Inferior parietal cortex (tissue), 1 donor: ENCODE measurements around the gene ENPP1.
"Not testable (repeated sequence)": the region's sequence is repeated elsewhere in the genome, so short reads cannot be mapped to it uniquely, and the experiment has no call there.

ENCODE experiments used
- DNase-seq: peaks from one replicate; pipeline ENCODE4 v3.0.0-alpha.2; 2016; ENCODE audit errors: extremely low spot score

The ENPP1 gene

GRCh38 chr6:131831392-131831791 is 23.6 kb downstream of the ENPP1 start:
- no peak for DNase-seq

- no peak for DNase-seq
Observed at GRCh38 chr6:131831886-131832285, 24.1 kb downstream of the ENPP1 start.

- DNase-seq: no peak
Observed at GRCh38 chr6:131832363-131832762, 24.5 kb downstream of the ENPP1 start.

- DNase-seq: no peak
Observed at GRCh38 chr6:131838051-131838450, 30.2 kb downstream of the ENPP1 start.

GRCh38 chr6:131839388-131839787 is 31.6 kb downstream of the ENPP1 start:
- no peak for DNase-seq

GRCh38 chr6:131840441-131840840 is 32.6 kb downstream of the ENPP1 start:
- DNase-seq: no peak

GRCh38 chr6:131840936-131841583 is 33.2 kb downstream of the ENPP1 start:
- no peak for DNase-seq

GRCh38 chr6:131843768-131844167 is 35.9 kb downstream of the ENPP1 start:
- no peak for DNase-seq

- no peak for DNase-seq
Observed at GRCh38 chr6:131844243-131844841, 36.5 kb downstream of the ENPP1 start.

- no peak for DNase-seq
Observed at GRCh38 chr6:131846023-131846663, 38.3 kb downstream of the ENPP1 start.

- no peak for DNase-seq
Observed at GRCh38 chr6:131846905-131847304, 39.1 kb downstream of the ENPP1 start.

- DNase-seq: no peak
Observed at GRCh38 chr6:131849799-131850198, 42.0 kb downstream of the ENPP1 start.

GRCh38 chr6:131851049-131851769 is 43.4 kb downstream of the ENPP1 start:
- DNase-seq: no peak

- no peak for DNase-seq
Observed at GRCh38 chr6:131852200-131852599, 44.4 kb downstream of the ENPP1 start.

GRCh38 chr6:131854803-131855202 is 47.0 kb downstream of the ENPP1 start:
- no peak for DNase-seq

- DNase-seq: no peak
Observed at GRCh38 chr6:131858765-131859415, 51.1 kb downstream of the ENPP1 start.

- DNase-seq: not testable (repeated sequence)
Observed at GRCh38 chr6:131859658-131860057, 51.8 kb downstream of the ENPP1 start.

GRCh38 chr6:131861381-131861780 is 53.6 kb downstream of the ENPP1 start:
- DNase-seq: no peak

GRCh38 chr6:131862476-131862875 is 54.7 kb downstream of the ENPP1 start:
- no peak for DNase-seq

GRCh38 chr6:131867744-131868143 is 59.9 kb downstream of the ENPP1 start:
- no peak for DNase-seq

GRCh38 chr6:131868836-131869235 is 61.0 kb downstream of the ENPP1 start:
- DNase-seq: no peak

GRCh38 chr6:131875647-131876046 is 67.8 kb downstream of the ENPP1 start:
- no peak for DNase-seq
